G401.6 (cell line): ENCODE results near the gene KLHL29.

Source experiments
- FAIRE-seq: peaks from 2 replicates; lab custom pipeline; 2012; peaks lifted over from hg19 to GRCh38; lab: Jason Lieb, UNC

The KLHL29 gene

DNA sequence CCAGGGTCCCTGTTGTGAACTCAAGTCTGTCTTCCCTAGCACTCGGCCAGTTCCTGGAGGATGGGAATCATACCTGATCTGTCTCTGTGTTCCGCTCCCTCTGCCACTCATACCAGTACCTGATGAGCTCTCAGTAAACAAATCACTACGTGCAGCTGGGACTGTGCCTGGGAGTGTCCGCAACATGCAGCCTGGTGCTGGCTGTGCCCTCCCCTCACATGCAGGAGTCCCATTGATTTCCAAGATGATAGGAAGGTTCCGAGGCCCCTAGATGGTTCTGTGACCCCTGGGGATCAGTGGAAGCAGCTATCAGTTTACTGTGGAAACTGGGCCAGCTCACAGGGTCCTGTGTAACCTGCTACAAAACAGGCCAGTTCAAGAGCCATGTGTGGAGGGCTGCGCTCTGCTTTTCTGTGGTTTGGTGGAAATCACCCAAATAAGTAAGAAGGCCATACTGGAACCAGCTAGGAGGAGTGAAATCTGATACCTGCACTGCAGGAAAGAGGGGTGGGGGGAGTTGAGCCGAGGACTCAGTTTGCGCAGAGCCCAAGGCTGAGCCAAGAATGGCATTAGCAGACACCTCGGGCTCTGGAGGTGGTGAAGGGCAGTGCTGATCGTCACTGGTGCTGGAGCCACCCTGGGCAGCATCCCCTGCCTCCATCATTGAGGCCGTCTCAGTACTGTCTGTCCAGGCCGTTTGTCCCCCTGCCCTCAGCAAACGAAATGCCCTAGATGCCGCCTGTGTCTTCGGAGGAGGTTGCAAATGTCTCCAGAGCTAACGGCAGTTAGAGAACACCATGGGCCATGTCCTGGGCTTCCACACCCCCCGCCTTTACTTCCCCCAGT, 93.3 kb downstream of the KLHL29 start:
- no peak for FAIRE-seq

DNA sequence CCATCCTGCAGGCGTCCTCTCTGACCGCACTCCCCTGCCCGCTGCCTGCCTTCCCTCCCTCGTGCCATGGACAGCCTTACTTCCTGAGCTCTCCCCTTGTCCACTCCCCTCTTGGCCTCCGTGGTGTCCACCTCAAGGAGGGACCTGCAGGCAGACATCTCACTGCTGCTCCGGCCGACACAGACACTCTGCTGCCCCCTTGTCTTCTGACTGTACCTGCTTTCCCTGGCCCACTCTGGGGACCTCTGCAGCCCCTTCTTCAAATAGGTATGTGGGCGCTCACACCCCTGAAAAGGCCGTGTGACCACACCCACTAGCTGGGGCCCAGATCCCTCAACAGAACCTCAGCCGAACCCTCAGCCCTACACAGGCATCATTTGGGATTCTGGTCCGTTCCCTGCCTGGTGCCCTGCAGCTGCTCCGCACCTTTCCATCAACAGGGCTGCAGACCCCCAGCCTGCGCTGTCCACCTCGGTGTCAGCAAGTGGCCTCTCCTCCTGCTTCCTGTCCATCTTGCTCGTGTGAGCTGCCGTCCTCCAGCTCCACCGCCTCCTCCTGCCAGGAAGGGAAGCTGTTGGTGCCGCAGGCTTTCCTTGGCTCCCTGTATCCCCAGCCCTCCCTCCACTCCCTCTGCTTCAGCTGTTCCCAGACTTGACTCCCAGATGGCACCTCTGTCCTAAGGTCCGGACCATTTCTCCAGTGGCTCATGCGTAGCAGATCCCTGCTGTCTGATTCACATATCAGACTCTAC, 94.1 kb downstream of the KLHL29 start:
- no peak for FAIRE-seq

GRCh38 chr2:23480957-23481797, 96.2 kb downstream of the KLHL29 start:
- FAIRE-seq = peak; percentile 65

DNA sequence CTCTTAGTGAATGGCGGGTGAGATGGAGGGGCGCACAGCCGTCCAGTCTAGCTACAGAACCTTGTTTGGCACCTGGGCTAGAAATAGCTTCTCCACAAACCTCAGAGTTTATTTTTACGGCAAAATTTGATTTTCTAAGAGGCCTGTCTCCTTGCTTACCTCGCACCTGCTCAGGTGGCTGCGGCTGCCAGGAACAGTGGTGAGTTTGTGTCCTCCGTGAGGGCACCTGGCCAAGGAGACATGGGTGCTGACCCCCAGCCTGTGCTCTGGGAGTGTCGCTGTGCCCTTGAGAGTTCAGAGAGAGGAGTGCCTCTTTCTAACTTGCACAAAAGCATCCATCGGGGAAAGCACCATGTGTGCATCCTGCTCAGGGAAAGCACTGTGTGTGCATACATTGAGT, 97.2 kb downstream of the KLHL29 start:
- no peak for FAIRE-seq

GRCh38 chr2:23482607-23483006, 97.6 kb downstream of the KLHL29 start:
- FAIRE-seq = no peak

DNA sequence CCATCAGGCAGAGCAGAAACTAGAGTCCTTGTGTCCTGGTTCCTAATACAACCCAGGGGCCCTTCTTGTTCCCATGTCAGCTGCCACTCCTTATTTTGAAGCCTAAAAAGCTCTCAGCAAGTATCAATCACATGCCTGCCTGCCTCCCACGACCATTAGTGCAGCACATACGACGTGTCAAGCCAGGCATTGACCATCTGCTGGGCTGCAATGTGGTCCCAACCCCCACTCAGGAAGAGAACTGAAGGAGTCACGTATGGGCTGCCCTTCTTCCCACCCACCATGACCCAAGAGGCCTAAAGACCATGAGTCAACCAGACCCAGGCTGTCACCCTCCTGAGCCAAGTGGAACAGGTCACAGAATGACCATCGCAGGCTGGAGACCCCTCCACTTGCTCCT, 98.8 kb downstream of the KLHL29 start:
- no peak for FAIRE-seq

DNA sequence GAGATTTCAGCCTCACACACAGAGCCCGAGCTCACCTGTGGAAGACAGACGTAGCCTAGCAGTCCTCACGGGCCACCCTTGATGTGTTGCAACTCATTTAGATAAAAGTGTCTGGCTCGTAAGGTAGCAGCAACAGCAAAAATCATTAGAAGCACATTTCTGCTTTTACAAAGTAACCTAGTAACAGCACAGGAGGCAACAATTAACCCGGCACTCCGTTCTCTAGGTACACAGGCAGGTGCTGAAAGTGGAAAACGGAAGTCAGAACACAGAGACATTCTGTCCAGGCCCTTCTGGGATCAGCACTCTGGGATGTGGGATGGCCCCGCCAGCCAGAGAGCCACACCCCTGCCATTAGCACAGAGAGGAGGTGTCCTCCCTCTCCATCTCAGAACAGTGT, 99.3 kb downstream of the KLHL29 start:
- no peak for FAIRE-seq

- FAIRE-seq = no peak
Measured at GRCh38 chr2:23484767-23485166, 99.8 kb downstream of the KLHL29 start.

DNA sequence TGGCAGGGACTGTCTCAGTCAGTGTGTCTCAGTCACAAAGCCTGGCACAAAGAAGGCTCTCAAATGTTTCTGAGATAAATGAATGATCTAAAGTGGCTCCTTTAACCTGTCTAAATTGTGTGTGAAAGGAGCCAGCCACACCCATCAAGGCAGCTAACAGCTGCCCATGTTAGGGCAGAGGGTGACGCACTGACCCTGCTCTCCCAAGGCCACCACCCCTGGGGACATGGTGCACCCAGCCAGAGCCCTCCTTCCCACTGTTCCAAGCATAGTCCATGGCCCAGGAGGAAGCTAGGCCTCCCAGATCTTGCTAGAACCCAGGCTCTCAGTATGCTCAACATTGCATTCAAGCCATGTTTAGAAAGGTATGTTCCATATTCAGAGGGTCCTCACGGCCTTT, 100.3 kb downstream of the KLHL29 start:
- FAIRE-seq = no peak

- FAIRE-seq = no peak
Measured at GRCh38 chr2:23485841-23486683, 101.1 kb downstream of the KLHL29 start.

GRCh38 chr2:23486684-23487075, 101.7 kb downstream of the KLHL29 start:
- FAIRE-seq = no peak

GRCh38 chr2:23487735-23488492, 102.9 kb downstream of the KLHL29 start:
- FAIRE-seq = no peak

GRCh38 chr2:23488584-23488983, 103.6 kb downstream of the KLHL29 start:
- no peak for FAIRE-seq

DNA sequence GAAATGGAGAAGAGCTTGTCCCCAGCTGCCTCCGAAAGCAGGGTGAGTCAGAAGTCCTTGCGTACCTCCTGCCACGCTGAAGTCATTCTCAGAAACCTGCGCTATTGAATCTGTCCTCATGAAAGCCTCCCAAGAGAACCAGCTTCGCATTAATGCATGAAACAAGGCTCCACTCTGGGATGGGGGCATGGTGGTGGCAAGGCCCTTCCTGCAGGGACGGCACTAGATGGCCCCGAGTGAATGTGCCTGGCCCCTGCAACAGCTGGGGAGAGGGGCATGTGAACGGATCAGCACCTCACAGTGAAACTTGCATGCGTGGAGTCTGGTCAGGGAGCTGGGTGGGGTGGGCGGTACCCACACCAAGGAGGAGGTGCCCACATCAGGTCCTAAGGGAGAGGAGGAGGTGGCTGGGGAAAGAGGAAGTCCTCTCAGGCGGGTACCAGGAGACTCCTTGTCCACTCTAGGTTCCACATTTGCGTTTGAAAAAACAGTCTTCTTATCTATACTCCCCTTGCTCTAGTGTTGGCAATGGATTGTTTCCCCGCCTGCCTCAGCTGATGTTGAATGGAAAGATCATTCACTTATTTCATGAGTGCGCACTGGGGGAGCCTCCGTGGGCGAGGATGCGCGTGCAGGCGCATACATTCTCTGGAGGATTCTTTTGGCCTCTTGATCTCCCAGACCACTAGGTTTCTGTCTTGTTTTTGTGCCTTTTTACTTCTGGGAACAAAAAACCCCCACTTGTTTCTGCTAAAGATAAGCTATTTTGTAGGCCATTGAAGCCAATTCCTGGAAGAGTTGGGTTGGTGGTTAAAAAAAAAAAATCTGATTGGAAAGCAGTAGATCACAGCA, 104.7 kb downstream of the KLHL29 start:
- FAIRE-seq = no peak

DNA sequence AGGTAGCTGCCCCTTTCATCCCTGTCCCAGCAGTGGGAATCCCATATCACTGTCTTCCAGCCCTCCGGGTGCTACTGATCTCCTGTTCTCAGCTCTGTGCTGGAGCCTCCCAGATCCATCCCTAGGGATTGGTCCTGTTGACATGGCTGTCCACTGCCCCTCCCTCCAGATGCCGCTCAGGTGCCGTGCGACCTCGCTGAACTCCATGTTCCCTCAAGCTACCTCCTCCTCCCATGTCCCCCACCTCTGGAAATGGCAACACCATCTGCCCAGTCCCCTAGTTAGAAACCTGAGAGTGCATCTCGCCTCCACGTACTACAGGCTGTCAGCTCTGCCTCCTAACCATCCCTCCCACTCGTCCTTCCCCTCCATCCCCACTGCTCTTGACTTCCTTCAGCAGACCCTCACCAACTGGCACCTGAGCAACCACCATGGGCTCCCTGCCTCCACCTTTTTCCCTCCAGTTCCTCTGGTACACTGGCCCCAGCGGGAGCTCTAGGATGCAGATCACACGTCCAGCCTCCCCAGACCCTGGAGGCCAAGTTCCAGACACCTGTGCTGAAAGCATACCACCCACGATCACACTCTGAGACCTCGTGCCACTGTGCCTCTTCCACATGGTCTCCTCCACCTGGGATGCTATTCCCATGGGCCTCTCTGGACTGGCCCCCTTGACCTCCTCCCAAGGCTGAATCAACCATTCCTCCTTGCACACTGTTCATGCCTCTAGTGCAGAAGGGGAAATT, 106.8 kb downstream of the KLHL29 start:
- FAIRE-seq = no peak

DNA sequence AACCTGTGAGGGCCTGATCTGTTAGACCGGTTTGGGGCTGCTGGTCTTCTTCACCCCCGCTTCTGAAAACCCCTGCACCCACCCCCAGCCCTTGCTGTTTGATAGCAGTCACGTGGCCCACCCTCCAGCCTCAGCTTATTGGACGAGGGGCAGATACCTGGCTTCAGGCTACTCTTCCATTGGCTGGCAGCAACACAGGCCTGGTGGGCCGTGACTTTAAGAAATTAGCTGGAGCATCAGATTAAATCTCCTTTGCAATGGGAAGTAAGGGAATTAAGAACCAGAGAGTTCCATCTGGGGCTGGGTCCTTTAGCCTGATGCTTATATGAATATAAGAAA, 107.3 kb downstream of the KLHL29 start:
- no peak for FAIRE-seq

DNA sequence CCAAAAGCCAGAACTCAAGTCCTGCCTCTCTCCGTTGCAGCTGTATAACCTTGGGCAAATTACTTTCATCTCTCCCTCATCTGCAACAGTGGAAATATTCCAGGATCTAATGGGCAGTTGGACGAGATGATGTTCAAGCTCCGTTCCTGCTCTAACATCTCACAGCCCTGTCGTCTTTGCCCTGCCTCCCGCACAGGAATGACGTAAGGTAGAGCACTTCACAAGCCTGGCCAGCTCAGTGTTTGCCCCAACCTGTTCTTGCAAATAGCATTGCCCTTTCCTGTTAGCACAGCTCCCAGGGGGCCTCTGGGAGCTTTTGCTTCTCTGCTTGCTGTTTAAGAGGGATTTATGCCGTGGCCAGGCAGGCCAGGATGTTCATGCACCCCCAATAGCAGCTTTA, 107.9 kb downstream of the KLHL29 start:
- no peak for FAIRE-seq

DNA sequence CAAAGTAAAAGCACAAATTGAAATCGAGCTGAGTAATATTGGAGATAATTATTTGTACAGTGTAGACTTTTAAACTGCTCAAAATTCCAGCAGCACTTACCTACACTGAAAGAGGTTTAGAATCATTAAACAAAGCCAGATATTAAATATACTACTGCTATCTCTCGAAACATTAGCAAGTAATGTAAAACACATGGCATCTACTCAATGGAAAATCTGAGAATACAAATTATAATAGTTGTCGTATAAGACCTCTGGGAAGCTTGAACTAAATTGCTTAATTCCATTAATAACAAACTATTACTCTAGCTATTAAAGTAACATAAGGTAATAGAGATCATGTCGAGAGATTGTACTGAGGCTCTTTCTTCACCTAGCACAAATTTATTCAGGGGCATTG, 108.9 kb downstream of the KLHL29 start:
- no peak for FAIRE-seq

GRCh38 chr2:23494286-23494685, 109.3 kb downstream of the KLHL29 start:
- FAIRE-seq = no peak
